ENCODE results near the gene CYLC2. TPM values are rescaled to one million over a fixed set of nuclear protein-coding genes. Genes with fewer than 3 reads are reported as not detected.

The CYLC2 gene
- total and polyA plus RNA-seq, 9 donors, result not detected

DNA sequence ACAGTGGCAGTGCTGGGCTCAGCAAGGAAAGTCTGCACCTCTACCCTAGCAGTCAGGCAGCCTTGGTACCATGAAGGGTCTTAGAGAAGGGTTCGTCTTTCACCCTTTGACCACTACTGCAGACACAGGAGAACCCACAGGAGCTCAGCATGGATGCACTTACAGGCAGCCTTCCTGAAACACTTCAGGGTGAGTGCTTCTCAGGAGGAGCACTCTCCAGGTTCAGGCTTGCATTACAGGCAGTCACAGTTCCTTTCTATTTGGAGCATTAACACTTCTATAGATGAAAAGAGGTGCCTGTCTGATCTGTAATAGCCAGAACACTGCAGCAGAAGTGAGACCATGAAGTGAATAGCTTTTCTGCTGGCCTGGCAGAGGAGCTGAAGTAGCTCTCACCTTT, 8.7 kb upstream of the CYLC2 start:
- 76 to 89% (median 87%) methylated on average over 1 of the region's 1 CpG for WGBS, 3 donors
- DNase-seq, result no peak
- no peak overlapping the region for H3K27ac ChIP-seq
- no peaks in the 10 kb centered on the region for H3K4me1 ChIP-seq (ENCODE audit: insufficient read depth)
- H3K36me3 ChIP-seq, result no peaks in the 10 kb centered on the region
- no peaks in the 10 kb centered on the region for H3K9me3 ChIP-seq
- TF ChIP-seq, protein P1, sequence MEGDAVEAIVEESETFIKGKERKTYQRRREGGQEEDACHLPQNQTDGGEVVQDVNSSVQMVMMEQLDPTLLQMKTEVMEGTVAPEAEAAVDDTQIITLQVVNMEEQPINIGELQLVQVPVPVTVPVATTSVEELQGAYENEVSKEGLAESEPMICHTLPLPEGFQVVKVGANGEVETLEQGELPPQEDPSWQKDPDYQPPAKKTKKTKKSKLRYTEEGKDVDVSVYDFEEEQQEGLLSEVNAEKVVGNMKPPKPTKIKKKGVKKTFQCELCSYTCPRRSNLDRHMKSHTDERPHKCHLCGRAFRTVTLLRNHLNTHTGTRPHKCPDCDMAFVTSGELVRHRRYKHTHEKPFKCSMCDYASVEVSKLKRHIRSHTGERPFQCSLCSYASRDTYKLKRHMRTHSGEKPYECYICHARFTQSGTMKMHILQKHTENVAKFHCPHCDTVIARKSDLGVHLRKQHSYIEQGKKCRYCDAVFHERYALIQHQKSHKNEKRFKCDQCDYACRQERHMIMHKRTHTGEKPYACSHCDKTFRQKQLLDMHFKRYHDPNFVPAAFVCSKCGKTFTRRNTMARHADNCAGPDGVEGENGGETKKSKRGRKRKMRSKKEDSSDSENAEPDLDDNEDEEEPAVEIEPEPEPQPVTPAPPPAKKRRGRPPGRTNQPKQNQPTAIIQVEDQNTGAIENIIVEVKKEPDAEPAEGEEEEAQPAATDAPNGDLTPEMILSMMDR (IDR thresholded peaks at IDR 0.05), result no peak
- no peak overlapping the region for H3K4me3 ChIP-seq
- intact Hi-C loops (cut with DNase I), result no loop called here
- no peaks in the 10 kb centered on the region for H3K27me3 ChIP-seq

GRCh38 chr9:103003689-103004088, 8.6 kb downstream of the CYLC2 start:
- no peak for DNase-seq
- no peak overlapping the region for H3K4me3 ChIP-seq
- no peaks in the 10 kb centered on the region for H3K27me3 ChIP-seq
- intact Hi-C loops (cut with DNase I), result no loop called here
- TF ChIP-seq POLR2A (IDR thresholded peaks at IDR 0.05), result no peak
- TF ChIP-seq, protein P1 (IDR thresholded peaks at IDR 0.05), result no peak
- no peak for TF ChIP-seq EP300 (IDR thresholded peaks at IDR 0.05)
- no peak overlapping the region for H3K27ac ChIP-seq
- 91 to 92% (median 91%) methylated on average over 1 of the region's 1 CpG for WGBS, 3 donors
- no peaks in the 10 kb centered on the region for H3K36me3 ChIP-seq
- no peaks in the 10 kb centered on the region for H3K9me3 ChIP-seq
- no peaks in the 10 kb centered on the region for H3K4me1 ChIP-seq (ENCODE audit: insufficient read depth)

GRCh38 chr9:103014242-103014641, 19.1 kb downstream of the CYLC2 start:
- H3K4me3 ChIP-seq, result no peak overlapping the region

GRCh38 chr9:103025796-103026195, 30.7 kb downstream of the CYLC2 start:
- intact Hi-C loops (cut with DNase I), result no loop called here

More at GRCh38 chr9:103014242-103014641, 19.1 kb downstream of the CYLC2 start:
- no peak overlapping the region for H3K27ac ChIP-seq
- WGBS, 3 donors, result 91 to 97% (median 92%) methylated on average over 3 of the region's 3 CpGs
- DNase-seq, result no peak
- TF ChIP-seq, protein P1 (IDR thresholded peaks at IDR 0.05), result no peak
- TF ChIP-seq EP300 (IDR thresholded peaks at IDR 0.05) (no peak), POLR2A (IDR thresholded peaks at IDR 0.05) (no peak)
- intact Hi-C loops (cut with DNase I), result no loop called here
- no peaks in the 10 kb centered on the region for H3K36me3 ChIP-seq
- H3K9me3 ChIP-seq, result no peaks in the 10 kb centered on the region
- no peaks in the 10 kb centered on the region for H3K4me1 ChIP-seq (ENCODE audit: insufficient read depth)
- no peaks in the 10 kb centered on the region for H3K27me3 ChIP-seq

More at GRCh38 chr9:103025796-103026195, 30.7 kb downstream of the CYLC2 start:
- Histone ChIP-seq H3K27me3 (no peaks in the 10 kb centered on the region), H3K4me1 (ENCODE audit: insufficient read depth) (no peaks in the 10 kb centered on the region), H3K4me3 (no peak overlapping the region), H3K27ac (no peak overlapping the region), H3K9me3 (no peaks in the 10 kb centered on the region), H3K36me3 (no peaks in the 10 kb centered on the region)
- TF ChIP-seq POLR2A (IDR thresholded peaks at IDR 0.05), result no peak
- TF ChIP-seq, protein P1 (IDR thresholded peaks at IDR 0.05), result no peak
- TF ChIP-seq EP300 (IDR thresholded peaks at IDR 0.05), result no peak
- DNase-seq, result no peak
- WGBS, 3 donors, result 38 to 46% (median 41%) methylated on average over 2 of the region's 2 CpGs

All from ovary (tissue), 9 donors.